GM12874 (cell line): ENCODE measurements around the gene ARL14EP.

ENCODE experiments used
- CTCF ChIP-seq: IDR thresholded peaks from 2 replicates; pipeline ENCODE4 v1.5.1; 2011; ENCODE audit warnings: low read depth, mild to moderate bottlenecking, control low read depth, low read length, moderate library complexity; ENCODE audit not compliant: insufficient read depth

ARL14EP gene

GRCh38 chr11:30291331-30291730 is 31.6 kb upstream of the ARL14EP start:
- no peak for TF ChIP-seq CTCF

- TF ChIP-seq CTCF, result no peak
Observed at GRCh38 chr11:30292545-30292944, 30.4 kb upstream of the ARL14EP start.

- TF ChIP-seq CTCF, result no peak
Observed at GRCh38 chr11:30295178-30295885, 27.6 kb upstream of the ARL14EP start.

- no peak for TF ChIP-seq CTCF
Observed at GRCh38 chr11:30304620-30305019, 18.3 kb upstream of the ARL14EP start.

- no peak for TF ChIP-seq CTCF
Observed at GRCh38 chr11:30310623-30311022, 12.3 kb upstream of the ARL14EP start.

- TF ChIP-seq CTCF, result no peak
Observed at GRCh38 chr11:30311189-30311588, 11.7 kb upstream of the ARL14EP start.

GRCh38 chr11:30312243-30312642 is 10.7 kb upstream of the ARL14EP start:
- no peak for TF ChIP-seq CTCF
